Muscle of arm (tissue), 14 donors: Measurements from ENCODE around the gene EVA1A. TPM values are rescaled to one million over a fixed set of nuclear protein-coding genes. Genes with fewer than 3 reads are reported as not detected.

Experiments
- DNase-seq: peaks from one replicate; pipeline ENCODE4 v3.0.0-alpha.2; 2013
- long read RNA-seq, 11 donors: transcript quantifications; one replicate each; lab custom pipeline, GENCODE V29; 2026
- polyA plus RNA-seq, 12 donors: library from polyadenylated mRNA; unstranded; fragments of 120-200 nt; gene quantifications; one replicate each; pipeline ENCODE4 v1.2.1, GENCODE V29; 2013; ENCODE audit not compliant: insufficient read length in 12 of 12

Gene EVA1A, protein sequence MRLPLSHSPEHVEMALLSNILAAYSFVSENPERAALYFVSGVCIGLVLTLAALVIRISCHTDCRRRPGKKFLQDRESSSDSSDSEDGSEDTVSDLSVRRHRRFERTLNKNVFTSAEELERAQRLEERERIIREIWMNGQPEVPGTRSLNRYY
- 10 to 100 TPM in 3 of 12 donors, 1 to 10 TPM in 8, not detected in 1; 4.8 to 26.7 (median 6.2) TPM for polyA plus RNA-seq
- long read RNA-seq, donor 1, partial matches to known transcripts: 0 of 2 reads
- long read RNA-seq, donor 1, other reads (novel, unspliced or antisense): 0 of 2 reads
- long read RNA-seq, donor 2: 0 reads
- long read RNA-seq, donor 3: 0 reads
- long read RNA-seq, donor 4: 0 reads
- long read RNA-seq, donor 5, partial matches to known transcripts: 0 of 2 reads
- long read RNA-seq, donor 5, other reads (novel, unspliced or antisense): 0 of 2 reads
- long read RNA-seq, donor 6, partial matches to known transcripts: 0 of 2 reads
- long read RNA-seq, donor 6, other reads (novel, unspliced or antisense): 0 of 2 reads
- long read RNA-seq, donor 7: 0 reads
- long read RNA-seq, donor 8: 0 reads
- long read RNA-seq, donor 9, partial matches to known transcripts: 0 of 3 reads
- long read RNA-seq, donor 9, other reads (novel, unspliced or antisense): 0 of 3 reads
- long read RNA-seq, donor 10, partial matches to known transcripts: 0 of 2 reads
- long read RNA-seq, donor 10, other reads (novel, unspliced or antisense): 0 of 2 reads
- long read RNA-seq, donor 11, partial matches to known transcripts: 0 of 1 reads
- long read RNA-seq, donor 11, other reads (novel, unspliced or antisense): 0 of 1 reads

DNA sequence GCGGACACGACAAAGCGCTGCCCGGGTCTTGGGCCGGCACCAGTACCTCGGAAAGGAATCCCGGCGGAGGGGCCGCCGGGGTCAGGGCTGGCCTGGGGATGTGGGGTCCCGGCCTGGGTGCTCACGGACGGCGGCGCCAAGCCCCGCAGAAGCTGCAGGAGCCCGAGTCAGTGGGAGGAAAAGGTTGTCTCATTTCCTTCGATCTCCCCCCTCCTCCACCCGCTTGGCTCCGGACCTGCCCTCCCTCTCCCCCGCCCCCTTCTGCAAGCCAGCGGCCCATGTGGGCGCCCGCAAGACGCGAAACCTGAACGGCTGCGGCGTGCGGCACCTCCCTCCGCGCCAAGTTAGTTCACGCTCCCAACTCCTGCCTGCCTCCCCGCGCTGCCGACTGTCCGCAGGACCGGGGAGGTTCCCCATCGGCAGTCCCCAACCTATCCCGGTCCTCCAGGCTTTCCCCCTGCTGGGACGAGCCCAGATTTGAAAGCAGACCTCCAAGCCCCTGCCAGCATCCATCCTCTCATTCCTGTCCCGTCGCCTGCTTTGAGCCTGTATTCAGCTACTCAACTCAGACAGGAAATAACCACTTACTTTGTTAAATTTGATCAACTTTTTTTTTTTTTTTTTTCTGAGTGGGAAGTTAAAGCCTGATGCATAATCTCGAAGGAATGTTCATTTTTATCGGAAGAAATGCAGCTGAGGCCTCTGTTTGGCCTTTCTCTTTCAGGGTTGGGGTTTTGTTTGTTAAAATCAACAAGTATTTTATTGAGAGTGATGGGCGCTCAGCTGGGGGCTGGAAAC lies at the start of gene EVA1A:
Gene EVA1A (minus strand): TSS at position 172 of the 798 bp plus-strand sequence. CDS start 42,799 bp downstream, outside the sequence.
- DNase-seq: peak; percentile 66

DNA sequence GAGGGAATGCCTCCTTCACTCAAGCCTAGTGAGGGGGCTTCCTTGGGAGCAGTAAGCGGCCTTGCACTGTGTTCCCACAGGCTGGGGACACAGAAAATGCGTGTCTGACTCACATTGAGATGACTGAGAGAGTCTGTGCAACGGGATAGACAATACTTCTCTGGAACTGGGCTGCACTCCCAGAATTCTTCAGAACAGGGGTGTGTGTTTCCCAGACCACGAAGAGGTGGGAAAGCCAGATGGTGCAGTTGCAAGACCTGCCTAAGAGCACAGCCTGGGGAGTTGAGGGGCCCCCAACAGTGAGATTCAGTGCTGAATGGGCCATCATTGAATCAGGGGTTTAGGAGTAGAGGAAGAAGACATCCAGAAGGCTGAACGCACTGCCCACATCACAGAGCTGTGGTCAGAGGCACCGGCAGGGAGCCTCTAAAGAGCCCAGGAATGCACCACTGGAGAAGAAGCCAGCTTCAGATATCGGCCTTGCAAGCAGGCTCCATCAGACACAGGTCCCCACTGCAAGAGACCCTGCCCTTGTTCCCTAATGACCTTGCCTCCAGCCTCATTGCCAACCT lies 49.3 kb upstream of the EVA1A start:
- DNase-seq: no peak

DNA sequence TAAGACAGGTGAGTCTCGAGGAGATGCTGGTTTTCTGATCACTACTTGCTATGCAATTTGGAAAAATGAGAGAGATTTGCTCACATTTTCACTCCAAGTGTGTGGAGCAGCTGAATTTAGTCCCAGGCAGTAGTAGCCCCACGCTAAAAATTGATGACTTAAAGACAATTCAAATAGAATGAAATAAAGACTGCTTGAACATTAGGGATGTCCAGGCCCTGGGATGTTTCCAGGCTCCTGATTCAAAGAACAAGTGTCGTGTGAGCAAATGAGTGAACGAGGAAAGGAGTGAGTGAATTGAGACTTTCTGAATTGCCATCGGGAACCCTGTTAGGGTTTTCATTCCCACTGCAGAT lies 48.6 kb upstream of the EVA1A start:
- DNase-seq: no peak

DNA sequence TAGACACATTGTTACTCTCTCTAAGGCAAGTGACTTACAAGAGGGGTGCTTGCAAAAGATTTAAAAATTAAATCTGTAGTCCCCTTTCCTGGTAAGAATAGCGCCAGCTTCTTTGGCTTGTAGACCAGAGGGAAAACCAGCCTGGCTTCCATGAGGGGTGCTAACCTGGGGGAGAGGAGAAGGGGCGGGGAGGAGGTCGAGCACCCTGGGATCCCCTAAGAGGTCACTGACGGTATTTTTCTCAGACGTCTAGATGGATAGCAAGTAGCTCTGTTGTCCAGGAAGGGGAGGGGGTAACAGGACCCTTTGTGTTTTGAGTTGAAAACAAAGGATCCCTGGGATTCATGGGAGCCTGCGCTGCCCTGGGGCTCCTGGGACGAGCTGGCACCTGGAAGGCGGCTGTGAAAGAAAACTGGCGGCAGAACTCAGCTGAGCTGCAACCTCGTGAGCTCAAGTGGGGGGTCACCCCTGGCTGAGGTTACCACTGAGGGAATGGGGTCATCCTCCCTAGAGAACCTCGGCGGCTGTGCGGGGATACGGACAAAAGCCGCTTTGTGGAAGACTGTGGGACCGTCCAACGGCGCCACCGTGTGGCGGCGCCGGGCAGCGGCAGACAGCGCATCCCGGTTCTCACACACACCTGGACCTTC lies 48.1 kb upstream of the EVA1A start:
- DNase-seq: peak; percentile 66

DNA sequence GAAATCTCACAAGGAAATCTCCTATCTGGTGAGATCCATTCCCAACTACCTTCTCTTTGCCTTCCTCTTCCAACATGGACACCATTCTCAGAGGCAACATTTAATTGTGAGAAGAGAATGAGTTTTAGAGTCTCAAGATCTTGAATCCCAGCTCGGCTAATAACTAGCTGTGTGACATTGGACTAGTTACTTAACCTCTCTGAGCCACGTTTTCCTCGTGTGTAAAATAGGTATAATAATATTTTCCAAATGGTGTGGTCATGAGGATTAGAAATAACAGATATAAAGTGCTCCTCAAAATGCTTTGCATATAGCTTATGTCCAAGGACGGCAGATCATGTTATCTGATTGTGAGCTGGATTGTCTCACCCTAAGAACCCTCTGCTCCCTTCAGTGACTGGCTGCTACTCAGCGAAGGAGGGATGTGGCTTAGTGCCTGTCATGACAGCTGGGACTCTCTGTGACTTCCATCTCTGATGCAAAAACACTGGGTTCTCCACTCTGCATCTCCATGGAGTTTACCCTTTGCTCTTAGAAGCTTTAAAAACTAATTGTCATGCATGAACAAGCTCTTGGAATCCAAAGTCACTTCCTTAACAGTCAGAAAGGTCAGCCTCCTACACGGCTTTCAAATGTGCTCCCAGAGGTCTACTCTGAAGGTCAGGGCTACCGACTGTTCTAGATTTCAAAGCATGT lies 47.4 kb upstream of the EVA1A start:
- no peak for DNase-seq

DNA sequence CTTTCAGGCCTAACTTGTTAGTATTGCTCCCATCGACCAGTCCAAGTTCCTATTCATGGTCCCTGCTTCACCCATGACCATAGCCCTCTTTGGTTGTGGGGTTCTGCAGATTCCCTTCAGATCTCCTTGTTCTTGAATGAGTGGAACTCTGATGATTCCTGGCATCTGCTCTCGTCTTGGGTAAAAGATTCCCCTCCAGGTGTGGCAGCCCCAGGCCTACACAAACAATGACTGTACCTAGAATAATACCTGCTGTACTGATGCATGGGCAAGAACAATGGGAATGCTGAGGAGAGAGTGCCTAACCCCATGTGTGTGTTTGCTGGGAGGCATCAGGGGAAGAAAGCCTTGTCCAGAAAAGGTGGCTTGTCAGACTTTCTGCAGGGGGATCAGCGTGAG lies 46.7 kb upstream of the EVA1A start:
- no peak for DNase-seq

DNA sequence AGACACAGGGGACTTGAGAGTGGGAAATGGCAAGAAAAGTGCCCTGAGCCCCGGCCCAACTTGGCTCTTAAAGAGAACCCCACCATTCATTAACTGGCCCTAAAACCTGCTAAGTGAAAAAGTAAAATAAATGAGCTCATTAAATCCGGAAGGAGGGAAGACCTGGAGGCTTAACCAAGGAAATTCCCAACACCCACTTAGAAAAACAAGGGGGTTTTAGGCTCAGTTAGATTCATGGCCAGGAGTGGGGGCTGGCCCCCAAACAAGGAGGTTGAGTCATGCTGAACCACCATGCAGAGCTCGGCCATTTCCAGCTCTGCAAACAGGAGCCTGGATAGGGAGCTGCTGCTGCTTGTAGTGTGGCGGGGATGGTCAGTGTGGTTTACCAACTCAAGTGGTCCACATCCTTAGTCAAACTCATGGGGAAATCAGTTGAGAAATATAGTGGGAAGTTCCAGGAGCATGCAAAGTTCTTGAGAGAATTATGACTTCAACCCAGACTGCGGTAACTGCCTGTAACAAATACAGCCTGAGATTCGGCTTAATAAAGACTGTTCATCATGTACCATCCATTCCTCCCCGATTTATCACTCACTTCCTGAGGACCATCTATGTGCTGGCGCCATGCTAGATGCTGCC lies 46.1 kb upstream of the EVA1A start:
- DNase-seq: no peak

DNA sequence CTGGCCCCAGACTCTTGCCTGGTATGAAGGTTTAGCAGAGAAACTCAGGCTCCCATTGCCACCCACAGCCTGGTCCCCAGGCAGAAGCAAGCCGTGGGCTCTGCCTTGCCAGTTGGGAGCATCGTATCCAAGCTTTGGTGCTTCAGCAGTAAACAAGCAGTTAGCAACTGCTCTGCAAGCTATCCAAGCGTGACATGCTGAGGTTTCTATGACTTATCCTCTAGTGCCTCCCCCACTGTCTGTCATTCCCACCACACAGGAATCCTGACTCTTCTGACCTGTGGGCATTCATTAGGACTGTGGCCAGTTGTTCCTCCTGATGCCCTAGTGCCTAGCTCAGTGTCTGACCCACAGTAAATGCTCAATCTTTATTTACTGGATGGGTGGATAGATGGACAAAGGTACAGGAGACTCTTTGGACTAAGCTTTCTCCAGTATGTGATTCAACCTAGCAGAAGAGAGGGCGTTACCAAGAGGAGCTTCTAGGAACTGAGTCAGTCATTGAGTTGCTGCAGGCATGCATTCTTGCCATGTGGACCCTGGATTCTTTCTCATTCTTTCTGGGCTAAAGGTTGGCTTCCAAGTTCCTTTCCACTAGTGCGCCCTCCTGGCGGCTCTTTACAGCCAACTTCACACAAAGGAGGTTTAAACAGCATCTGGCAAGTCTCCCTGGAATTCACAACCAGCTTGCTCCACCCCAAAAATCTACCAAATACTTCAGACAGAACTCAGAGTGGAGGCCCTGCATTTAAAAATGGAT lies 45.2 kb upstream of the EVA1A start:
- DNase-seq: no peak

DNA sequence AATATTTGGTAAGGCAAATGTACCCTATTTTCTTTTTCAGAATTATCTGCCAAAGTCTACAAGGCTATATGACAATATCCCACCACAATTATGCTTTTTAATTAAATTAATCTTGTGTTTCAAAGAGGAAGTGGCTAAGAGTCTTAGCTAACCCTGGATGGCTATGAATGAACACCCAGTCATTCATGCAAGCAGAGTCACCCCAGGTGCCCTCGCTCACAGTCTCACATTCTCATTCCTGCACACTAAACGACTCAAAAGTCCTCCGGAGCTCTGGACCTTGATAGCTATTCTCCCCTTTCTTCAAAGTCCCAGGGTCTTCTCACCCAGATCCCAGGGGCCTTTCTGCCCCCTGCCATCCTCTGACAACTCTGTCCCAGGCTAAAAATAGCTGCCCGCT lies 43.7 kb upstream of the EVA1A start:
- no peak for DNase-seq

DNA sequence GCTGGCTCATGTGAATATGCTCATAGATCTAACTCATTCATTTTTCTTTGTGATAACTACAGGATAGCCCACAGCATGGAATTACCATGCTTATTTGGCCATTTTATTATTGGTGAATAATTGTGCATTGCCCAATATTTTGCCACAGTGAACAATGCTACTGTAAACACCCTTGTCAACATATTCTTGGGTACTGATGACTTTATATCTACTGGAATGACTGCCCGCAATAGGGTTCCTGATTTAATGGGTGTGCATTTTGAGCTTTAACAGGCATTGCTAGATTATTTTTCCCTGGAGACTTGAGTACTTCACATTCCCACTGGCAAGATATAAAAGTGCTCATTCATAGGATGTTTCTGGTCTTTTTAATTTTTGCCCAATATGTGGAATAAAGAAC lies 42.7 kb upstream of the EVA1A start:
- DNase-seq: no peak

DNA sequence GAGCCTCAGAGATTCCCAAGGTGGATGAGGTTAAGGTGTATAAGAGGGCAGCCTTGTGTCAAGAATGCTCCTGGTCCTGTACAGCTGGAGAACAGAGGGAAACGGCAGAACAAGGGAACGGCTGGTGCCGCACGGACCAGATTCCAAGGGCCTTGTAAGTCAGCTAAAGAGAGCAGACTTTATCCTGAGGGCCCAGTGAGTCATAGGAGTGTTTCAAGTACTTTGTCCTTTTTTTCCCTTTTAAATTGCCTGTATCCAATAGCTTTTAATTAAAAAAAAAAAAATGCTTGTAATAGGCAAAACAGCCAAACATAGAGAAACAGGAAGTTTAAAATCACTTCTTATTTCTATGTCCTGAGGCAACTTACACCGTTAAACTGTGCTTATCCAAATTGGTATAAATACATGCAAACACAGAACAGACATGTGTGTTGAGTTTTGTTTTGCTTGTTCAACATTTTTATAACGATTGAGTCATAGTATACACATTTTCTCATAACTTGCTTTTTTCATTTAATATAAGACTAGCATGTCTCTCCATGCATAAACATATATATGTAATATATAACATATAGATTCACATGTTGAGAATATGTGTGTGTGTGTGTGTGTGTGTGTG lies 42.1 kb upstream of the EVA1A start:
- DNase-seq: no peak

DNA sequence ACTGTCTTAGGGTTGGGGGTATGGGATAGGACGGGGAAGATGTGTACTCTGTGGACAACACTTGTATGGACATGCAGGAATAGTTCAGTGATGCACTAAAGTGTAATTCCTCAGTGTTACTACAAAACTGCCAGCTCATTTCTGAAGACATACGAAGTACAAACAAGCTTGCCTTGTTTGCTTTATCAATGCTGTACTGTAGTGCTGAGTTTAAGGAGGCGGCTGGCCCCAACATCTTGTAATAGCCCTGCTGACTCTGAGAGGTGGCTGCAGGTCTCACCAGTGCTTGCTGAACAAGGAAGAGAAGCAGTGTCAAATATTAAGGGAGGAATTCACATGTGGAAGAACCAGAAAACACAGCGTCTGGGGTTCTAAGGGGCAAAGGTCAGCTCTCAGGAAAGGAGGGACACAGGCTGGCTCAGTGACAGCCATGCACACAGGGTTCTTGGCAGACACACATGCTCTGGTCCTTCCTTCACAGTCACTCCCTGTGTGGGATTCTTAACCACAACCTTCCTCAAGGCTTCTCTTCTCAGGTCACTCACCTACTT lies 39.8 kb upstream of the EVA1A start:
- DNase-seq: no peak

DNA sequence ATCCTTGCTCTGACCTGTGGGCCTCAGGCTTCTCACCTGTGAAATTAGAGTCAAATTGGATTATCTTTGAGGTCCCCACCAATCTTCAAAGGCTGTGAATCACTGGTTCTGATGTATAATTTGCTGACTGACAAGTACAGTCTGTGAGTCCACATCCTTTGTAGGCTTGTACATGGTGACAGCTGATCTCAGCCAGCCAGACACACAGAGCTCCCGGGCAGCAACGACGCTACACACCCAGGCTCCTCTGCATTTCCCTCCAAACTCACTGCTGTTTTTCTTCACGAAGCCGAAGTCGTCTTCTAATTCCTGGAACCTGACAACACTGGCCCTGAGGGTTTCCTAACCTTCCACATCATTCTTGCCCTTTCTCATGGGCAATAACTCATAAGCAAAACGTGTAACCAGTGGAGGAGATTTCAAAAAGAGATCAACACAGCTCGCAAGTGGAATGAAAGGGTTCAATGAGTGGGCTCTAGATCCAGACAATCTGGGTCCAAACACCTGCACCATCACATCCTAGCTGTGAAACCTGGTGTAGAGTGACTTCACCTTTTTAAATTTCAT lies 37.9 kb upstream of the EVA1A start:
- no peak for DNase-seq

DNA sequence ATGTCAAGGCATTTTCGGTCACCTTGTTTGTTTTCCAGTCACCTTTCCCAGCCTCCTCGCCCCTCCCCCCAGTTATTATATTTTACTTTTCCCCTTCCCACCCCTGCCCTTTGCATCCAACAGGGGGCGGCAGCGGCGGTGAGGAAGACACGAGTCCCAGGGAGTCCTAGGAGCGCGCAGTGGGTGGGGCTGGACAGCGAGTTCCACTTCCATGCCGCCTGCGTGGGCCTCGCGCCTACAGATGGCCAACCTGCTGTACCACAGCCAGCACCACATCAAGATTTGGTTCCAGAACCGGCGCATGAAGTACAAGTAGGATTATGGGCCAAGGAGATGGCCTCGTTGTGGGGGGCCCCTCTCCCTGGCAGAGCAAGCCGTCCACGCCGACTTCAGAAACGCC lies 37.2 kb upstream of the EVA1A start:
- DNase-seq: no peak

DNA sequence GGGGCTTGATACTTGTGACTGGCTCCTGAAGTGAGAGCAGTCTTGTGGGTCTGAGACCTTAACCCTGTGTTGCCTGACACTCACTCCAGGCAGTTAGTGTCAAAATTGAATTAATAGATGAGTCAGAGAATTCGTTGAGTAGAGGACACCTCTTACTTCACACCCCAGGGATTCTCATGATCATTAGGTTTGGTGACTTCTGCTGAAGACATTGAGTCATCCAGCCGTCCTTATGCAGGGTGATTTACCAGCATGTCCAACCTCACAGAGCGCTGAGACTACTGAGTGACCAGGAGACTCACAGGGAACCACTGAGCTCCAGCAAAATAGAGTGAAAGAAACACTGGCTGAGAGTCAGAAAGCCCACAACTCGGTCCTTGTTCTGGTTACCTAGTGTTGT lies 36.0 kb upstream of the EVA1A start:
- no peak for DNase-seq

DNA sequence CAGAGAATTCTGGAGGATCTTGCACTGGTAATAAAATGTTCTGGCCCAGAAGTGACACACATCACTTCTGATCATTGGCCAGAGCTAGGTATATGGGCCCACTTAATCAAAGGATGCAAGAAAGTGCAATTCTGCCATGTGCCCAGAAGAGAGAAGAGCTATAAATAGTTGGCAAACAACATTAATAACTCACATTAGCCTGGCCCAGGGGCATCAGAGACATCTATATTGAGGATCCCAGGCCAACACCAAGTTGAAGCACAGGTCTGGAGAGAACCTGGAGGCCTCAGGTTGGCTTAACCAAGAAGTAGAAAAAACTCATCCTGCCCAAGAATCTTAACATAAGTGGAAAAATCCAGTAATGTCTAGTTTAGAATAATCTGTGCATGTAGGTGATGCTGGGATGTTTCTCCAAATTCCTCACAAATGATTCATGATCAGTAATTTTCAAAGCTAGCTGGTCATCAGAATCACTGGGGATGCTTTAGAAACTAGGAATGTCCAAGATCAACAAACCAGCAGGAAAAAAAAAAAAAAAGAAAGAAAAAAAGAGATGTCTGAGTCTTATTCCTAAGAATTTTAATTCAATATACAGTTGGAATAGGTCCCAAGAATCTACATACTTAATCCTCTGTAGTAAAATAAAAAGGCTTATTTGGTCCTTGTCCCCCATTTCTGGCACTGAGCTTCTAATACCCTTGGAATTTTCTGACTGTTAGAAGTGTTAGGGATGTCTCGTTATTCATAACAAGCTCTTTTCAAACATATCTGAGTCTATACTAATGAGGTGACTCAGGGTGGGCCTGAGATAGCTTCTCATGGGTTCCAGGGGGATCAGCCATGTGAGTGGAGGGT lies 35.0 kb upstream of the EVA1A start:
- no peak for DNase-seq

DNA sequence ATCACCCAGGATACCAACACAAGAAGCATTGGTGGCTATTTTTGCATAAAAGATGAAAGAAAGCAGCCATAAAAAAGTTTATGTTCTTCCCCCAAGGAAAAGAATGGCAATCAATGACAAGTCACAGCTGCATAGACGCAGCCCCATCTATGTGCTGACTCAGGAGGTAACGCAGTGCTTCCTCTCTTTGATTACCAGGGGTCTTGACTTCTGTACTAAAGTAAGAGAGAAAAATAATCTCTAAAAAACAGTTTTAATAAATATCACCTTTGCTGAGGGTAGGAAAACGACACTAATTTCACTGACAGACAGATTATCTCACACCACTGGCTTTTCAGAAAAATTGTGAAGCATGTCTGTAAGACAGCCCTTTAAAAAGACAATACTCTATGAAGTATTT lies 33.9 kb upstream of the EVA1A start:
- DNase-seq: no peak
